K562 (cell line): Measurements from ENCODE around the gene MRGPRF.

Experiments
- ADNP ChIP-seq: fragments of 200-800 bp; sonication (Bioruptor generic); IDR thresholded peaks from 2 replicates; pipeline ENCODE4 v1.6.1; 2016; ENCODE audit warnings: missing genetic modification characterization, missing compliant biosample characterization
- ARID2 ChIP-seq: fragments of 450-650 bp; IDR thresholded peaks from 2 replicates; pipeline ENCODE4 v1.6.1; 2017; ENCODE audit warnings: antibody characterized with exemption, mild to moderate bottlenecking
- BCL6 ChIP-seq: fragments of 250-450 bp; sonication (Bioruptor Pico); IDR thresholded peaks from 2 replicates; pipeline ENCODE4 v1.4.0; 2020
- CCAR2 ChIP-seq: fragments of 200-400 bp; formaldehyde crosslinking; IDR thresholded peaks from 2 replicates; pipeline ENCODE4 v1.6.1; 2017; ENCODE audit warnings: mild to moderate bottlenecking, low read depth, low read length
- PCBP1 ChIP-seq: fragments of 200-400 bp; formaldehyde crosslinking; IDR thresholded peaks from 2 replicates; pipeline ENCODE4 v1.6.1; 2018; ENCODE audit warnings: mild to moderate bottlenecking, low read depth, low read length; ENCODE audit not compliant: poor library complexity, severe bottlenecking
- POLR2A ChIP-seq: fragments of 450-650 bp; conservative IDR thresholded peaks from 2 replicates; pipeline ENCODE4 v1.6.1; 2016
- SNAPC5 ChIP-seq: fragments of 250-450 bp; sonication (Bioruptor Pico); IDR thresholded peaks from 2 replicates; pipeline ENCODE4 v1.8.0; 2021; ENCODE audit warnings: moderate library complexity, mild to moderate bottlenecking, inconsistent platforms
- TCF7 ChIP-seq: sonication (generic); IDR thresholded peaks from 2 replicates; pipeline ENCODE4 v1.6.1; 2016; ENCODE audit warnings: antibody characterized with exemption, borderline replicate concordance
- ZNF561 ChIP-seq: fragments of 450-650 bp; formaldehyde crosslinking; conservative IDR thresholded peaks from 2 replicates; pipeline ENCODE4 v1.4.0; 2020; ENCODE audit warnings: mild to moderate bottlenecking, moderate library complexity
- TF ChIP-seq, protein P1 (sequence below): fragments of 450-650 bp; IDR thresholded peaks from 2 replicates; pipeline ENCODE4 v1.6.1; 2018; ENCODE audit not compliant: partially characterized antibody

DNA sequence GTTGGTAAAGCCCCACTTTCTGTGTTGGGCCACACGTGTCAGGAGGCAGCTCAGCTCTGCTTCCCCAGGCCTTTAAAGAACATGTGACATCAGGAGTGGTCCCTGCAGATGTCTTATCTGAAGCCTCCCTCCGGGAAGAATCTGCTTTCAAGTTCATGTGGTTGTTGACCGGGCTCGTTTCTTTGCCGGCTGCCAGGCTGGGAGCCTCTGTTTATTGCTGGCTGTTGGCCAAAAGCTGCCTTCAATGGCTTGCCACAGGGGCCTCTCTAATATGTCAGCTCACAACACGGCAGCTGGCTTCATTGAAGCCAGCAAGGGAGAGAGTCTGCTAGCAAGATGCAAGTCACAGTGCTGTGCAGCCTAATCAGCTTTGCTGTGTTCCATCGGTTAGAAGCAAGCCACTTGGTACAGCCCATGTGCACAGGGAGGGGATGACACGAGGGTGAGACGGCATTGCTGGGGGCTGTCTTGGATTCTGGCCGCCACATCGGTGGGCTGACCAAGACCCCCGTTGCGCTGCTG, 14.6 kb downstream of the MRGPRF start:
- TF ChIP-seq TCF7 (no peak), PCBP1 (no peak), ZNF561 (CRISPR knock-in tag) (no peak), ADNP (no peak), POLR2A (no peak), BCL6 (no peak), CCAR2 (no peak), ARID2 (no peak), SNAPC5 (no peak)
- TF ChIP-seq, protein P1, sequence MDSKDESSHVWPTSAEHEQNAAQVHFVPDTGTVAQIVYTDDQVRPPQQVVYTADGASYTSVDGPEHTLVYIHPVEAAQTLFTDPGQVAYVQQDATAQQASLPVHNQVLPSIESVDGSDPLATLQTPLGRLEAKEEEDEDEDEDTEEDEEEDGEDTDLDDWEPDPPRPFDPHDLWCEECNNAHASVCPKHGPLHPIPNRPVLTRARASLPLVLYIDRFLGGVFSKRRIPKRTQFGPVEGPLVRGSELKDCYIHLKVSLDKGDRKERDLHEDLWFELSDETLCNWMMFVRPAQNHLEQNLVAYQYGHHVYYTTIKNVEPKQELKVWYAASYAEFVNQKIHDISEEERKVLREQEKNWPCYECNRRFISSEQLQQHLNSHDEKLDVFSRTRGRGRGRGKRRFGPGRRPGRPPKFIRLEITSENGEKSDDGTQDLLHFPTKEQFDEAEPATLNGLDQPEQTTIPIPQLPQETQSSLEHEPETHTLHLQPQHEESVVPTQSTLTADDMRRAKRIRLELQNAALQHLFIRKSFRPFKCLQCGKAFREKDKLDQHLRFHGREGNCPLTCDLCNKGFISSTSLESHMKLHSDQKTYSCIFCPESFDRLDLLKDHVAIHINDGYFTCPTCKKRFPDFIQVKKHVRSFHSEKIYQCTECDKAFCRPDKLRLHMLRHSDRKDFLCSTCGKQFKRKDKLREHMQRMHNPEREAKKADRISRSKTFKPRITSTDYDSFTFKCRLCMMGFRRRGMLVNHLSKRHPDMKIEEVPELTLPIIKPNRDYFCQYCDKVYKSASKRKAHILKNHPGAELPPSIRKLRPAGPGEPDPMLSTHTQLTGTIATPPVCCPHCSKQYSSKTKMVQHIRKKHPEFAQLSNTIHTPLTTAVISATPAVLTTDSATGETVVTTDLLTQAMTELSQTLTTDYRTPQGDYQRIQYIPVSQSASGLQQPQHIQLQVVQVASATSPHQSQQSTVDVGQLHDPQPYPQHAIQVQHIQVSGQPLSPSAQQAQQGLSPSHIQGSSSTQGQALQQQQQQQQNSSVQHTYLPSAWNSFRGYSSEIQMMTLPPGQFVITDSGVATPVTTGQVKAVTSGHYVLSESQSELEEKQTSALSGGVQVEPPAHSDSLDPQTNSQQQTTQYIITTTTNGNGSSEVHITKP = peak; percentile 79
